ENCODE measurements around the gene INSIG2. TPM values are rescaled to one million over a fixed set of nuclear protein-coding genes. Genes with fewer than 3 reads are reported as not detected.

The INSIG2 gene
- total and polyA plus RNA-seq, 2 of the 8 experiments (the other 6 are each of a cell fraction or from before 2014, with no cell fraction given), result 7.0 to 11.2 TPM

GRCh38 chr2:118121986-118122524, 33.8 kb downstream of the INSIG2 start:
- H2AK5ac ChIP-seq (ENCODE audit: low read depth, low read length), result no peak overlapping the region
- no peak overlapping the region for H4K91ac ChIP-seq (replicated peaks; ENCODE audit: insufficient read length, low read length)
- no peak overlapping the region for H2BK12ac ChIP-seq (ENCODE audit: low read depth, low read length)
- H2BK120ac ChIP-seq (replicated peaks; ENCODE audit: low read depth, low read length), result no peak overlapping the region
- H3K27me3 ChIP-seq (replicated peaks in 1 of 4; ENCODE audit: control insufficient read depth in 3 of 4, extremely low read depth in 1 of 4, insufficient read depth in 3 of 4, low read length in 3 of 4), result no peaks in the 10 kb centered on the region
- H2BK15ac ChIP-seq (ENCODE audit: low read length), result no peak overlapping the region
- H4K5ac ChIP-seq (ENCODE audit: insufficient read length, low read depth, low read length), result no peak overlapping the region
- no peak for FAIRE-seq
- CTCF ChIA-PET (ENCODE audit: partially characterized antibody), result no interaction called here
- 68% methylated on average over 2 of the region's 2 CpGs; no CpG with 5 or more reads in 1 of the 2 experiments for WGBS, 2 experiments (ENCODE audit: extremely low coverage in 1 of 2, insufficient coverage in 1 of 2, insufficient read length in 1 of 2, insufficient replicate concordance in 2 of 2, low coverage in 1 of 2, low lambda C conversion rate in 2 of 2, missing lambda C conversion rate in 1 of 2)
- H4K20me1 ChIP-seq (replicated peaks in 1 of 2; ENCODE audit: control insufficient read depth in 1 of 2, insufficient read depth in 2 of 2, low read length in 2 of 2), result no peaks in the 10 kb centered on the region
- no peak overlapping the region for H2AFZ ChIP-seq (ENCODE audit: low read length)
- H3K4me2 ChIP-seq (ENCODE audit: insufficient read depth in 1 of 2, low read depth in 2 of 2, low read length in 2 of 2), result no peak overlapping the region
- no peak overlapping the region for H3K18ac ChIP-seq (ENCODE audit: extremely low read depth, low read length)
- no peak overlapping the region for H3K14ac ChIP-seq (ENCODE audit: insufficient read length)
- no peak for TF ChIP-seq ZNF274 (IDR thresholded peaks at IDR 0.05; ENCODE audit: borderline replicate concordance, extremely low read depth, low read length)
- TF ChIP-seq CBX8 (IDR thresholded peaks at IDR 0.05; ENCODE audit: borderline replicate concordance, low read depth, low read length), result no peak
- TF ChIP-seq SIX5 (IDR thresholded peaks at IDR 0.05; ENCODE audit: low read depth, low read length), result no peak
- TF ChIP-seq SIRT6 (IDR thresholded peaks at IDR 0.05; ENCODE audit: low read length), result no peak
- no peak for TF ChIP-seq BCL11A (IDR thresholded peaks at IDR 0.05; ENCODE audit: low read depth in 2 of 2, low read length in 2 of 2)
- TF ChIP-seq EZH2 (IDR thresholded peaks at IDR 0.05; ENCODE audit: low read depth, low read length, severe bottlenecking), result no peak
- no peak for TF ChIP-seq SRF (IDR thresholded peaks at IDR 0.05; ENCODE audit: low read depth, low read length)
- no peak overlapping the region for H3K23ac ChIP-seq (ENCODE audit: insufficient read length)
- no peak overlapping the region for H3K9ac ChIP-seq (replicated peaks in 1 of 4; ENCODE audit: extremely low read depth in 1 of 4, low read depth in 3 of 4, low read length in 3 of 4)
- H3K27ac ChIP-seq (ENCODE audit: low read depth, low read length), result no peak overlapping the region
- no peaks in the 10 kb centered on the region for H3K9me3 ChIP-seq (ENCODE audit: insufficient read depth in 2 of 2, low read depth in 1 of 2, low read length in 1 of 2)
- H3K36me3 ChIP-seq (ENCODE audit: control insufficient read depth in 2 of 4, insufficient read depth in 4 of 4, low read length in 3 of 4), result no peaks in the 10 kb centered on the region
- H3K79me1 ChIP-seq (ENCODE audit: low read depth, low read length), result no peaks in the 10 kb centered on the region
- no peak overlapping the region for H2BK20ac ChIP-seq (ENCODE audit: low read length)
- no peak overlapping the region for H4K8ac ChIP-seq (ENCODE audit: extremely low read depth, insufficient read depth, low read length)
- no peaks in the 10 kb centered on the region for H3K23me2 ChIP-seq (ENCODE audit: low read depth, low read length)
- DNase-seq (ENCODE audit: low read depth in 1 of 2, low spot score in 2 of 2), result no peak
- H3K4me3 ChIP-seq (ENCODE audit: extremely low read depth in 1 of 4, insufficient read depth in 2 of 4, low read depth in 3 of 4, low read length in 4 of 4), result no peak overlapping the region
- no peak overlapping the region for H2BK5ac ChIP-seq (ENCODE audit: low read depth, low read length)
- POLR2A ChIA-PET (ENCODE audit: partially characterized antibody), result no interaction called here
- H3K56ac ChIP-seq (replicated peaks; ENCODE audit: insufficient read length, low read depth, low read length), result no peak overlapping the region
- no peak overlapping the region for H3K4ac ChIP-seq (replicated peaks; ENCODE audit: insufficient read length, low read depth, low read length)
- no peaks in the 10 kb centered on the region for H3K4me1 ChIP-seq (replicated peaks in 1 of 4; ENCODE audit: control insufficient read depth in 3 of 4, insufficient read depth in 4 of 4, low read length in 3 of 4)
- no peaks in the 10 kb centered on the region for H3K79me2 ChIP-seq (ENCODE audit: control insufficient read depth in 1 of 2, insufficient read depth in 2 of 2, low read length in 2 of 2)
